HG02798 (cell line): Measurements from ENCODE around the gene MAN2A1.
"Not testable (repeated sequence)": the region's sequence is repeated elsewhere in the genome, so short reads cannot be mapped to it uniquely, and the experiment has no call there.

Experiments used
- ATAC-seq: cut with Tn5 transposase; IDR thresholded peaks from one replicate; pipeline ENCODE4 v1.9.1; 2021; ENCODE audit warnings: mild to moderate bottlenecking; ENCODE audit not compliant: unreplicated experiment, poor library complexity

The MAN2A1 gene

GRCh38 chr5:109855056-109855455 is 165.3 kb downstream of the MAN2A1 start:
- no peak for ATAC-seq

DNA sequence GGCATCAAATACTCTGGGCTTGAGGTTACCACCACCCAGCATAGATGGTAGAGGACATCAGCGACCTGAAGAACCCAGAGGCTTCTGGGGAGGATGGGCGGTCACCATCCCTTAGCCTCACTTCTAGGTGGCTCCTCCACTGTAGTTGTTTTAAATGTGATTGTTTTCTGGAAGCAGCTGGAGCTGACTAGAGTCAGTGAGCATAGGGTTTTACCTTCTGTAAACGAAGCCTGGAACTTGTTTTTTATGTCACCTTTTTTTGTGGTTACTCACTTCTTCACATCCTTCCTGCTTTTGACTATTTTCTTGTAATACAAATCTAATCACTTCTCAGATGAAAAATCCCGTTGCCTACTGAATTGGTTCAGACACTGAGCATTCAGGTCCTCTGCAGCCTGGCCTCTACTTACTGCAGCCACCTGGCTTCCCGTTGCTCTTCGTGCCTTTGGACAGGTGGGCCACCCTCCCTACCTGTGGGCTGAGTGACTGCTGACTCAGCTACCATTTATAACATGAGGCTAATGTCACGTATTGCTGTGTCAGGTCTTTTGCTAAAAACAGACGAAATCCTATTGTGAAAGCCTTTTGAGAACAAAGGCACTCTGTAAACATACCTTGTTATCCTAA is 167.8 kb downstream of the MAN2A1 start:
- no peak for ATAC-seq

DNA sequence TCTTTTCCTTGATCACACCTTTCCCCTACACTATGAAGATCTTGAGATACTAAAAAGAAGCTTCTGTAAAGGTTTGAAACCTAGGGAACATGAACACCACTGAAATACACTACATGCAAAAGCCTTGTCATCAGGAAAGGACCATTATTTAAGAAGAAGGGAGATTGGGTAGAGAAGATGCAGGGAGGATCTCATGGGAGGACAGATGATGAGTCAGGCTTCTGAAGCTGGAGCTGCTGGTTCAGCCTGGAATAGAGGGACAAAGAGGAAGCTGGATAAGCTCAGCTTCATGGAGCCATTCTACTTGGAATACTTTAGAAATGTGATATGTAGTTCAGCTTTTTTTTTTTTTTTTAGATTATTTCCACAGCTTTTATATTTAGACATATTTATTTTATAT is 169.8 kb downstream of the MAN2A1 start:
- ATAC-seq: no peak

DNA sequence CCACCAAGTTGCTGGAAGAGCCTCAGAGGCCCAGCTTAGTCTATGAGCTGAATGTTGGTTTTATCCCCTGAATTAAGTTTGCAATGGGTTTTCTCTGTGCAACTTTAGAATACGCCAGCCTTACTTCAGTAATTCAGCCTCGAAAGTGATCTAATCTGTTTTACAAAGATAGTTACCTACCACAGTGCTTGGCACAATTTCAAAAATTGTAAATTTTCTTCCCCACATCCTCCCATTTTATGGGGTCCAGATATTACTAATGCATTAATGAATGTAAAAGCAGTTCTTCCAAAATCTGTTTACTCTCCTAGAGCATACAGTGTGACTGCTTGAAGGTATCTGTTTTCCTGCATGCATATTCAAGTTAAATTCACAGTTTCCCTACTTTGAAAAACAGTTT is 172.6 kb downstream of the MAN2A1 start:
- no peak for ATAC-seq

GRCh38 chr5:109863752-109864151 is 174.0 kb downstream of the MAN2A1 start:
- ATAC-seq: no peak

- no peak for ATAC-seq
These were observed 175.9 kb downstream of the MAN2A1 start for GRCh38 chr5:109865637-109866036.

DNA sequence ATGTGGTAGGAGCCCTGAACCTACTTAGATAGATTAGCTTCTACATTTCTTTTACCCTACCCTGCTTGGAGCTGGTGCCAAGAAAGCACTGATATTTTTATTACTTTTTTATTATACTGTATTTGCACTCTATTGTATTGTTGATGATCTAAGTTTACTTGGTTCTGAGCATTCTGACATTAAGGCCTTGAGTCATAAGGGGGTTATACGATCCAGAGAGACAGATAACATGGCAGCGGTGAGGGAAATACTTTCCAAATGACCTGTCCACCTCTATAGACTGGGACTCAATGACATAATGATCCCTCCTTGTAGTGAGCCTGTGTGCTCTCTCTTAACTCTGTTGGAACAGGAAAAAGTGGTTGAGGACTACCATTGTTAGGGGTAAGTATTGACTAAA is 176.3 kb downstream of the MAN2A1 start:
- ATAC-seq: no peak

DNA sequence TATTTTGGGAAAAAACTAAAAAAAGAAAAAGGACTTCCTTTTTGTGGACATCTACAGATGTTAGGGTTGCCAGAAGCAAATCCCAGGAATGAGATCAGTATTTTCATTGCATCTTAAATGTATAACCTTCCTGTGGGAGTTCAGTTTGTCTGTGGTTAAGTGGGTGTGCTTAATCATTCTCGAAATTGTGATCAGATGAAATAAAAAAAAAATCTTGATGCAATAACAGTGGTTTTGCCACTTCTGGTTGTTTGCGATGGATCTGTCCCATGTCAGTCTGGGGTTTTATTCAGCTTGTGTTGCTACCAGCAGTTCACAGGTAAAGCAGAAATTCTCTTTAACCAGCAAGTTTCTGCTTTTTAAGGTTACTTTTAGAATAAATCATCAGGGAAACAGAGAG is 179.0 kb downstream of the MAN2A1 start:
- no peak for ATAC-seq

DNA sequence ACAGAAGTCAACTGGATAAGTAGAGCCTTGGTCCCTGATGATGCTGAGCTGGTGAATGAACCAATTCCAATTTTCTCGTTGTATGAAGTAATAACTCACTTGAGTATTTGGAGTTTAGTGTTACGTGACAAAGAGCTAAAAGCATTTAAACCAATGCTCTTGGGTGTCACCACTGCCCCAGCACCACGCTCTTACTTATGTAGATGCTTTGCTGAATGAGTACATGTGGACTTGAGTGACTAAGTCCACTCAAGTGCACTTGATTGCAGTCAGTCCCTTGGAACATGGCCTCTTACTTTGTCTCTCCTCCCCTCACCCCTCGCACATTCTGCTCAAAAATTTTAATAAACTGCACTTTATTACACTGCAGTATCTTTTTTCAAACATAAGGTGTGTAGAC is 184.0 kb downstream of the MAN2A1 start:
- no peak for ATAC-seq

- no peak for ATAC-seq
These were observed 184.4 kb downstream of the MAN2A1 start for GRCh38 chr5:109874108-109874507.

- no peak for ATAC-seq
These were observed 186.5 kb downstream of the MAN2A1 start for GRCh38 chr5:109876030-109876725.

GRCh38 chr5:109876941-109877669 is 187.4 kb downstream of the MAN2A1 start:
- ATAC-seq: no peak

DNA sequence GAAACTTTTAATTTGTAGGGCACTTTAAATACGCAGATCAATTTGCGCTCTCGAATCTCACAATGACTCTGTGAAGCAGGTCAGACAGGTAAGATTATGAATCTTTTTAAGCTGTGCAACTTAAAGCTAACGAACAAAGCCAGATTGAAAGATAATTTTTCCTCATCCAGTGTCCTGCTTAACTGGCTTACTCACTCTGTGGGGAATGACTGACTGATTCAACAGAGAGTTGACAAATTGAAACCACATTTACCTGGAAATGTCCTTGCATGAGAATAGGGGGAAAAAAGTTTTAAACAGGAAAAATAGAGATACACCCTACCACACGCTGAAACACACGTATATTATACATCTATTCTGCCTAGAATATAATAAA is 187.9 kb downstream of the MAN2A1 start:
- no peak for ATAC-seq

DNA sequence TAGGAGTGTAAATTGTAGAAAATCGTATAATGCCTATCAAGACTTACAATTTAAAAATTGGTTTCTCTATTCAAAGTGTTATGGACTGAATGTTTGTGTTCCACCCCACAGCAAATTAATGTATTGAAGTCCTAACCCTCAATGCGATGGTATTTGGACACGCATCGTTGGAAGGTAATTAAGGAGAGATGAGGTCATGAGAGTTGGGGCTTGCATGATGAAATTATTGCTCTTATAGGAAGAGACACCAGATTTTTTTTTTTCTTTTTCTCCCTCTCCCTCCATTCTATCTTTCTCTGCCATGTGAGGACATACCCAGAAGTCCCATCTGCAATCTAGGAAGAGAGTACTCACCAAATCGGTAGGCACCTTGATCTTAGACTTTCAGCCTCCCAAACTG is 189.2 kb downstream of the MAN2A1 start:
- ATAC-seq: no peak

GRCh38 chr5:109880907-109881685 is 191.4 kb downstream of the MAN2A1 start:
- no peak for ATAC-seq

- ATAC-seq: no peak
These were observed 192.8 kb downstream of the MAN2A1 start for GRCh38 chr5:109882546-109882945.

- ATAC-seq: no peak
These were observed 194.9 kb downstream of the MAN2A1 start for GRCh38 chr5:109884676-109885075.

- ATAC-seq: no peak
These were observed 195.5 kb downstream of the MAN2A1 start for GRCh38 chr5:109885205-109885604.

DNA sequence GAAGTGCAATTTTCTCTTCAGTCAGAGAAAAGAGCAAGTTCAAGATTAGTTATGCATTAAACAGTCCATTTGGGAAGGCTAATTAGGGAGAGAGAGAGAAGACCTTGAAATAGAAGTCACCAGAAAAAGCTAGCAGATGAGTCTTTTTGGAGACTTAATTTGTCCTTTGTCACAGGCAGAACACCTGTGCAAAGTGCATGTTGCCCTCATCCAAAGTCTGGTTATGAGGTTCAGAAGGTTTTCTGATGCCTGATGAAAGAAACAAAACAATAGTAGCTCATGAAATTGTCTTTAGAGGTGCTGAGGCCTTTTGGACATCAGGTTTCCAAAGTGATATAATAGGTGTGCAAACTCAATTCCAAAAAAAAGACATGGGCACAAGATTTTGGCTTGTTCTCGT is 199.3 kb downstream of the MAN2A1 start:
- no peak for ATAC-seq

GRCh38 chr5:109893271-109893670 is 203.5 kb downstream of the MAN2A1 start:
- not testable (repeated sequence) for ATAC-seq
